ENCODE results near the gene CFAP92.
"Not testable (repeated sequence)": the region's sequence is repeated elsewhere in the genome, so short reads cannot be mapped to it uniquely, and the experiment has no call there.

The CFAP92 gene

DNA sequence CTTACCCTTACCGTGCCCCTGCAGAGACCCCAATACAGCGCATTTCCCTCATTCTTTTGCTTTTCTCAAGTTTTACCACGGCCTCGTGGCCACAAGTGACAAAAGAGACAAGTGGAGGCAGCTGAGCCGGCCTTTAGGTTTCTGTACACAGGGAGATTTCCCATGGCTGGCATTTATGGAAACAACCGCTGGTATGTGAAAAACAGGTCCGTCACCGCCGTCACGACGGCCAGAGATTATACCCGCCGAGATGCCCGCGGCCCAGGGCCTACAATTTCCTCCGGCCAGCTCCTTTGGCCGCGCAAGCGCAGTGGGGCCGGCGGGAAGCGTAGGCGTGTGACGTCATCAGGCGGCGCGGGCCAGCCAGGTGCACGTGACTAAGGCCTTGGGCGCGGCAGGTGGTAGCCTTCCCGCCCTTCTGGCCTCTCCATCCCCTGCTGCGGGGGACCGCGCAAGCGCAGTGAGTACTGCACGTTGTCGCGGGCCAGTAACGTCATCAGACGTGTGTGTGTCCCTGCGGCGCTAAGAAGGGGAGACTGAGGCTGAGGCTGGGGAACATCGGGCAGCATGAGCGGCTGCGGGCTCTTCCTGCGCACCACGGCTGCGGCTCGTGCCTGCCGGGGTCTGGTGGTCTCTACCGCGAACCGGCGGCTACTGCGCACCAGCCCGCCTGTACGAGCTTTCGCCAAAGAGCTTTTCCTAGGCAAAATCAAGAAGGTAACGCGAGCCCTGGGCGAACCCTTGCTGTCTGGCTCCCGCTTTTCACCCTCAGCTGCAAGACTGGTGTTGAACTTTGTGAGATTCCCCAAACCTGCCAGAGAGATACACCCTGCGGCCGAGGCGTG lies 114.5 kb downstream of the CFAP92 start, which contains the start of gene ACAD9:
TSS of gene ACAD9 (plus strand) at position 496 of the 845 bp plus-strand sequence. CDS start at position 568, 72 bp downstream.
- peak within 1 kb of the TSS; percentile 56 to 79 (median 66) for H3K4me3 ChIP-seq
- H3K27ac ChIP-seq: peak within 1 kb of the TSS; percentile 71 to 99 (median 94)

DNA sequence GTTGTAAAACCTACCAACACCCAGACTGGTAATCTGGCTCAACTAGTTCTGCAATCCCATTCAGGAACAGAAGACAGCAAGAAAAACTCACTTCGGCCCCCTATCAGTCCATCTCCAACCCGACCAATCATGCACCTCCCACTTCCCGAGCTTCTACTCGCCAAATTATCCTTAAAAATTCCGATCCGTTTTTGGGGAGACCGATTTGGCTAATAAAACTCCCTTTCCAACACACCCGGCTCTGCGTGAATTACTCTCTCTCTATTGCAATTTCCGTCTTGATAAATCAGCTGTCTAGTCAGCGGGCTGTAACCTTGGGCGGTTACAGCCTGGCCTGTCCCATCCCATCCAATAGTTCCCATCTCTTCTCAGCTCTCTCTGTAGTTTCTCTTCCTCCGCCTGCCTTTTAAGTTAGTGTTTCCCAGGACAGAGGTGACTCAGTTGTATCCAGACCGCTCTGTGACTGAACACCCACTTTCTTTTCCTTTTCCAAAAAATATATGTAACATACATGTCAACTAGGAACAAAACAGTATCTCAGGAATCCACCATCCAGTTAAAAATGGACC lies 115.2 kb downstream of the CFAP92 start:
- Histone ChIP-seq H3K4me3 (peak overlapping the region; percentile 56 to 79 (median 66)), H3K27ac (peak overlapping the region; percentile 71 to 99 (median 94))

DNA sequence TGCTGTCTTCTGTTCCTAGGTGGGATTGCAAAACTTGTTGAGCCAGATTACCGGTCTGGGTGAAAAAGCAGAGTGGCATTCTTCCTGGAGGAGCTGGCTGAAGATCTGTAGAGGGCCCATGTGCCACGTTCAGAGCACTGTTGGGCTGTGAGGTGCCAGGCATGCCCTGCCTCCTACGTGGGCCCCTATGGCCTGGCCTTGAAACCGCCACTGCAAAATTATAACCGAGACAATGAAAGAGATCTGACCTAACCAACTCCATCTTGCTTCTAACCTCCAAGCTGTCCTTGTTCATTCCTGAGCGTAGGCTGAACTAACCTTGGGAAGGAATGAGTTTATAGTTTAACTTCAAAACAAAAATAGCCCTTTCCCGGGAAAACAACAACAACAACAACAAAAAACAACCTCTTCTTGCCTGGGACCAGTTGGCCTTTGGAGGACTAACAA lies 115.8 kb downstream of the CFAP92 start:
- peak overlapping the region; percentile 56 to 79 (median 66) for H3K4me3 ChIP-seq
- H3K27ac ChIP-seq: peak overlapping the region in 20 of 21 experiments; percentile 71 to 99 (median 94)

DNA sequence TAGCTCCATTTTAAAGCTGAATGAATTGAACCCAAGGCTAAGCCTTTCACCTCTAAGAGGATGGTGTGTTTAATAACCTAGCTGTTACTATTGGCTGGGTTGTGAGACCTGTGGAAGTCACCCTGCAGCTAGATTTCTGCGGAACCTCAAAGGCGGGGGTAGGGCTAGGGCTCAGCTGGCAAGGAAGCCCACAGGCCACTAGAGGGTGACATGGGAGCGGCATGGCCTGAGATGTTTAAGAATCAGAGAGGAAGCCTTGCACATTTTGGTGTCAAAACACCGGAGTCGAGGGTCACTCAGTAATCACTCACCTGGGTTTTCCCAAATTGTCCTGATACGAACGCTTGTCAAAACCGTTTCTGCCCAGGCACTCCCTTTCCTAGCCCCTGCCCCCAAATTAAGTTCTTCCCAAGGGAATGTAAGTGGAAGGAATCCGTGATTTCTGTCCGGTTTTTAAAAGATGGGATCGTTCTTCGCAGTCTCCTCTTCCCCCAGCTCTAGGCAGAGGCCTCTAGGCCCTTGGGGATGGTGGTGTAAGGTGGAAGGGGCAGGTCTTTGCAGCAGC lies 118.2 kb downstream of the CFAP92 start:
- peak overlapping the region in 5 of 21 experiments; percentile 0 to 93 (median 21) for H3K27ac ChIP-seq
- H3K4me3 ChIP-seq: no peak overlapping the region

DNA sequence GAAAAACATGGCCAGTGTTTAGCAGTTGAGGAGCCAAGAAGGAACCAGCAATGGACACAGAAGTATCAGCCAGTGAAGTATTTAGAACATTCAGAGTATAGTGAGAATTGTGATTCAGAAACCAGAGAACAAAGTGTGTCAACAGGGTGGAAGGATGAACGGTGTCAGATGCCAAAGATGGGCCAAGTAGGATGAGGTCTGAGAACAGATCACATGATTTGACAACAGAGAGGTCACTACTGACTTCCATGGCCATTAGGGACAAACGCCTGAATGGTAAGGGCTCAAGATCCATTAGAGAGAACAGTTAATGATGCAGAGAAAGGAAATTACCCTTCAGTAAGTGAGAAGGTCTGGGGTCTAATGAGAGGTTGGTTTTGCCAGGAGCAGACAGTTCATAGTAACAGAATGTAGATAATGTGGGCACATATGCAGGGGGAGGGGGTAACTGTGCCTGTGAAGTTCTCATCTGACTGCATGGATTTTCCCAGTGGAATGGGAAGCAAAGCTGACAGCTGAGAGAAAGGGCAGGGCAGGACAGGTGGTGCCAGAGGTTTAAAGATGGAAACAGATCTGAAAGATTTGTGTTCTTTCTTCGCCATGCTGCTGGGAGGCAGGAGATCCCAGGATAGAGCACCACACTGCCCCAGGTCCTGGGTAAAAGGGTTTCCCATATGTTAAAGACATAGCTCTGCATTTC lies 119.2 kb downstream of the CFAP92 start:
- Histone ChIP-seq H3K27ac (no peak overlapping the region), H3K4me3 (no peak overlapping the region)

DNA sequence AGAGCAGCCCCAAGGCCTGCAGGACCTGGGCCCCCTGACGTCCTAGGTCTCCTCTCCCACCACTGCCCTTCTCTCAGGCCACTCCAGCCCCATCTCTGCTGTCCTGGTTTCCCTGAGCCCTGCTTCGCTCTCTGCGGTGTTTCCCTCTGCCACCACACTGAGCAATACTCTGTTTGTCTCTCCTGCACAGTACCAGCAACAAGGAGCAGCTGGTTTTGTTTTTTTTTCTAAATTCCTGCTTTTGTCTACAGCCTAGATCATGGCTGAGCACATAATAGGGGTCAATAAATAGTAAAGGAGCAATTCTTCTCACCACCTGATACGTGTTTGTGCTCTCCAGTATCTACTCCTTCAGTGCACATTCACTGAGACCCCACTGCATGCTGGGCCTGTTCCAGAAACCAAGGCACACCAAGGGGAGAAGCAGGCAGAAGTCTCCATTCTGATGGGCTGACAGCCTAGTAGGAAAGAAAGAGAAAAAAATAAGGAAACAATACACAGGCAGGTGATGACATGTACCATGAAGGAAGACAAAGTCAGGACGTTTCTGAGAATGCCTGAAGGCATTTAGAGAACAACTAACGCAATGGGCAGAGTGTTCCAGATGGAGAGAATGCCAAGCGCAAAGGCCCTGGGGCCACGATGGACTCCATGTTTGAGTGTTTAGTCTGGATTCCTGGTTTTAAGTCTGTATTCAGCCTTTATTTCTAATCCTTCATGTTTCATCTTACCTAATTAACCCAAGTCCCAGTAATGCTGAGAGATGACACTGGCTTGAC lies 120.4 kb downstream of the CFAP92 start:
- H3K4me3 ChIP-seq: no peak overlapping the region
- peak overlapping the region in 2 of 21 experiments; percentile 10 to 23 for H3K27ac ChIP-seq

DNA sequence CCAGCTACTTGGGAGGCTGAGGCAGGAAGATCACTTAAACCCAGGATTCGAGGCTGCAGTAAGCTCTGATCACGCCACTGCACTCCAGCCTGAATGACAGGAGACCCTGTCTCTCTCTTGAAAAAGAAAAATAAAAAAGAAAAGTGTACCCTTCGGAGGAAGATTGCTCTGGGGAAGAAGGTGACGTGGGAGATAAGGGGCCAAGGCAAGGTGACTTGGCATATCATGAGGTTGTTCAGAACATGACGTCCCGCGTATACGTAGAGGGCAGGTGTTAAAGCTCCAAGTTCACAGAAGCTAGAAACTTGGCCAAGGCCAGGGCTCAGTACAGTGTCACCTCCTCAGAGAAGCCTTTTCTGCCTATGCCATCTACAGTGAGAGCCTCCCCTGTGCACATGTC lies 121.1 kb downstream of the CFAP92 start:
- H3K4me3 ChIP-seq: no peak overlapping the region

DNA sequence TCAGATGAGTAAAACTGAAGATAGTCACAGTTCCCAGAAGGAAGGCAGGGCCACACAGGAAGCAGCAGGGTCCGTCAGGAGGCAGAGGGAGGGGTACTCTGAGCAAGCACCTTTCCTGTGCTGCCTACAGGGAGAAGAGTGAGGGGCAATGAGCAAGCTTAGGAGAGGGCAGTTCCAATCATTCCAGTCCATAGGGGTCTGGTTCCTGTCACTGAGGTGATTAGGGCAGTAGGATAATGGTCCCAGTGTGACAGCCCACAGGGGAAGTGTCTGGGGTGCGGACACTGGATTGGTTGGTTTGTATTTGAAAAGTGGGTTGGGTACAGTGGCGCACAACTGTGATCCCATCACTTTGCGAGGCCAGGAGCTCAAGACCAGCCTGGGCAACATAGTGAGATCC lies 121.6 kb downstream of the CFAP92 start:
- Histone ChIP-seq H3K4me3 (no peak overlapping the region), H3K27ac (no peak overlapping the region)

More for the DNA sequence above, 121.1 kb downstream of the CFAP92 start:
- peak overlapping the region in 2 of 21 experiments; percentile 10 to 23 for H3K27ac ChIP-seq

DNA sequence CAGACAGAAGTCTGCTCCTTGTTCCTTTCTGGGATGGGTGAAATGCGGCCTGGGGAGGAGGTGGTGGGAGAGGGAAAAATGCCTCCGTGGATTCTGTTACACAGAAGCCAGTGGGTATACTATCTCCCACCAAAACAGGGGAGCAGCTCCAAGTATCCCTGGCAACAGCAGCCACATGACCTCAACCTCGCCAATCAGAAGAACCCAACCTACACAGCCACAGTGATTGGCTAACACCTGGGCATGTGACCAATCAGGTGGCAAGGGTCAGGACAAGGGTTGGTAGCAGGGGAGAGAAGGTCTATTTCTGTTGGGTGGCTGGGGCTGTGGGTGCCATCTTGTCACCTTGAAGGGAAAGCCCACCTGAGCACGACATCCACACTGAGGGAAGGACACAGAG lies 123.5 kb downstream of the CFAP92 start:
- Histone ChIP-seq H3K27ac (no peak overlapping the region), H3K4me3 (no peak overlapping the region)

DNA sequence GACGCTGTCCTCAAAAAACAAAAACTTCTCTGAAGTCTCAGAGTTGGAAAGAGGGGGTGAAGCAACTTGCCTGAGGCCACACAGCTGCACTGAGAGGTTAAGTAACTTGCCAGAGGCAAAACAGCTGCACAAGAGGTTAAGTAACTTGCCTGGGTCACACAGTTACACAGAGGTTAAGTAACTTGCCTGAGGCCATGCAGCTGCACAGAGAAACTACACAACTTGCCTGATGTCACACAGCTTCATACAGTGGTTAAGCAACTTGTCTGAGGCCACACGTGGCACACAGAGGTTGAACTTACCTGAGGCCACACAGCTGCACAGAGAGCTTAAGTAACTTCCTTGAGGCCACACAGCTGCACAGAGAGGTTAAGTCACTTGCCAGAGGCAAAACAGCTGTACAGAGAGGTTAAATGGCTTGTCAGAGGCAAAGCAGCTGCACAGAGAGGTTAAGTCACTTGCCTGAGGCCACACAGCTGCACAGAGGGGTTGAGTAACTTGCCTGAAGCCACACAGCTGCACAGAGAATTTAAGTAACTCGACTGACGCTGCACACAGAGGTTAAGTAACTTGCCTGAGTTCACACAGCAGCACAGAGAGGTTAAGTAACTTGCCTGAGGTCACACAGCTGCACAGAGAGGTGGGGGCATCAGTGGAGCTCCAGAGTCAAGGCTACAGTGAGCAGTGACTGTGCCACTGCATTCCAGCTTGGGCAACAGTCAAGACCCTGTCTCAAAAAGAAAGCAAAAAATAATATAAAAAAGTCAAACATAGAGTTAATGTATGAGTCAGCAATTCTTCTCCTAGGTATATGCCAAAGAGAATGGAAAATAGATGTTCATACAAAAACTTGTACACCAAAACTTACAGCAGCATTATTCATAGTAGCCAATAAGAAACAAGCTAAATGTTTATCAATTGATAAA lies 126.4 kb downstream of the CFAP92 start:
- Histone ChIP-seq H3K27ac (no peak overlapping the region), H3K4me3 (no peak overlapping the region)

DNA sequence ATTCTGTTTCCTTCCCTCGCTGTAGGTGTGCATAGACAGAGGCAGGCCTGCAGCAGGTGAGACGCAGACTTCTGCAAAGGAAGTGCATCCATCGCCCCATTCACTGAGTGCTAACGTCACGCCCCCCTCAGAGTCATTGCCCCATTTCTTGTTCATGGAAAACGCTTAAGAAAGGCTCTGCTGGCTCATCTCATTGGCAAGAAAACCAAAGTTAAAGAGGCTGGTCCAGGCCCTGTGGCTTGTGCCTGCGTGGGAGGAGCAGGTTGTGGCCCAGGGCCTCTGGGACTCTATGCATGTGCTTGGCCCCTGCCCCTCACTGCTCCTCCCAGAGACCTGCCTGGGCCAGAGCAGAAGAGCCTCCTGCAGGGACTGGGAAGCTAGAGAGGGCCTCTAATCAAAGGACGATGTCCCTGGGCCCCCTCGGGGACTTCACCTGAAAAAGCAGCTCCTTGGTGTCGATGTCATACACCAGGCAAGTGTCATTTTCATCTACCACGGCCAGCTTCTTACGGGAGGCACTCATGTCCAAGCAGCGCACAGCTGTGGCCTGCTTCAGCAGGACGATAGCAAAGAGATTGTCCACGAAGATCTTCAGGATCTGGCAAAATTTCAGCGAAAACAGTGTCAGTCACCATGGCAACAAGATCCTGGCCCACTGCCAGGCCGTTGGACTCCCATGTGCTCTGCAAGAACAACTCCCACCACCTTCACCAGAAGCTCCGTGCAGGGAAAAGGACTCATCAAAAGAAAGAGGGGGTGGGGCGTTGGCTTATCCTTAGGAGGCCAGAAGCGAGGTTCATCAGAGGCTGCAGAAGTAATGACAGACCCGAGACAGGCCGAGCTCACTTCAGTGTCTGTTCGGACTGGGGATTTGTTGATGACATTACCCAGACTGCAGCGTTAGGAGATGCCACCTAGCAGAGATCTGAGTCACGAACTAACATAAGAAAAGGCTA lies 128.7 kb downstream of the CFAP92 start:
- peak overlapping the region in 1 of 21 experiments; percentile 47 for H3K27ac ChIP-seq
- not testable (repeated sequence) for H3K4me3 ChIP-seq

DNA sequence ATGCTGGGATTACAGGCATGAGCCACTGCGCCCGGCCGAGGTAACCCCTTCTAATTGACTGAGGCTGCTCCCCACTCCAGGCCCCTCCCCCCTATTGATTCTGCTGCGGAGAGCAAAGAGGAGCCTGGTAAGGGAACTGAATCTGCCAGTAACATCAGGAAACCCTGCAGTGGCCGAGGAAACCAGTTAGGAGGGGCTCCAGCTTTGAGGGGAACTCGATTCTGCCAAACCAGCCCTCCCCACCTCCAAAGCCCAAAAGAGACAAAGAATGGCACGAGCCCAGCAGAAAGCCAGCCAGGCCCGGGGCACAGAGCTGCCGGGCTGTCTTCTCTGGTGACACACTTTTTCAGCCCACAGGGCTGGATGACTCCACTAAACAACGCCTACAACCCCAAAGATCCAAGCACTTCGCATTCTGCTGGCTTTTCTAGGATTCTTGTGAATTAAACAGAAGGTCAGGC lies 129.5 kb downstream of the CFAP92 start:
- H3K4me3 ChIP-seq: no peak overlapping the region
- peak overlapping the region in 4 of 21 experiments; percentile 20 to 38 (median 28) for H3K27ac ChIP-seq

DNA sequence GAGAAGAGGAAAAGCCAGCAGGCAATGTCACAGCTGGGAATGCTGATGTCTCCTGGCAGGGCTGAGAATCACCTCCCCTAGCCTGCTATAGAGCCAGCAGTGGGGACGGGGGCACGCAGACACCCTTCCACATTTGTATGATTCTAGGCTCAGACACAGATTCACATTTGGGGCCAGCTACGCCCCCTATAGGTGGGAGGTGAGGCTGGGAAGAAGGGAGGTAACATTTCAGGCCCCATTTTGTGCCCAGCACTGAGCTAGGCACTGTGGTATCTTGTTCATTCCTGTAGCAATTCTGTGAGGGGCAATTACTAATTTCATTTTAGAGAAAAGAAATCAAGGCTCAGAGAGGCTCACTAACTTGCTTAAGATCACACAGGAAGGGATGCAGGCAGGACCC lies 130.3 kb downstream of the CFAP92 start:
- H3K4me3 ChIP-seq: no peak overlapping the region
- no peak overlapping the region for H3K27ac ChIP-seq

DNA sequence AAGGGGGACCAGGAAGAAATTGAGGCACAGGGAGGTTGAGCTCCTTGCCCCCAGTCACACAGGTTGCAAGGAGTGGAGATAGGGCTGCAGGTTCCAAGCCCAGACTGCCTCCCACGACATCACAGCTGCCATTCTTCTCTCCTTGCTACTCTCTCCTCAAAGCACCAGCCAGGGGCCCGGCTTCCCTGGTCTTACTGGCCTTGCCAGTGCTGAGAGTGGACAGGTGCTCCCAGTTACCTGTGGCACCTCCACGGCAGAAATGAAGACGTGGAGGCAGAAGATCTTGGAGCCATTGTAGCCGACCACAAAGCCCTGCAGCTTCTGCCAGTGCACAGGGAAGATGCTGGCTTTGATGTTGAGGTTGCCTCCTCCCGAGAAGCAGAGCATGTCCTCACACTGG lies 132.4 kb downstream of the CFAP92 start:
- Histone ChIP-seq H3K4me3 (no peak overlapping the region), H3K27ac (no peak overlapping the region)

Measured in skin epidermis (tissue), 12 donors.